GM12874 (cell line): ENCODE measurements around the gene MARVELD1.

Experiments
- TF ChIP-seq, protein P1 (sequence below): IDR thresholded peaks from 2 replicates; pipeline ENCODE4 v1.5.1; 2011; ENCODE audit warnings: low read depth, mild to moderate bottlenecking, control low read depth, low read length, moderate library complexity; ENCODE audit not compliant: insufficient read depth

The MARVELD1 gene

DNA sequence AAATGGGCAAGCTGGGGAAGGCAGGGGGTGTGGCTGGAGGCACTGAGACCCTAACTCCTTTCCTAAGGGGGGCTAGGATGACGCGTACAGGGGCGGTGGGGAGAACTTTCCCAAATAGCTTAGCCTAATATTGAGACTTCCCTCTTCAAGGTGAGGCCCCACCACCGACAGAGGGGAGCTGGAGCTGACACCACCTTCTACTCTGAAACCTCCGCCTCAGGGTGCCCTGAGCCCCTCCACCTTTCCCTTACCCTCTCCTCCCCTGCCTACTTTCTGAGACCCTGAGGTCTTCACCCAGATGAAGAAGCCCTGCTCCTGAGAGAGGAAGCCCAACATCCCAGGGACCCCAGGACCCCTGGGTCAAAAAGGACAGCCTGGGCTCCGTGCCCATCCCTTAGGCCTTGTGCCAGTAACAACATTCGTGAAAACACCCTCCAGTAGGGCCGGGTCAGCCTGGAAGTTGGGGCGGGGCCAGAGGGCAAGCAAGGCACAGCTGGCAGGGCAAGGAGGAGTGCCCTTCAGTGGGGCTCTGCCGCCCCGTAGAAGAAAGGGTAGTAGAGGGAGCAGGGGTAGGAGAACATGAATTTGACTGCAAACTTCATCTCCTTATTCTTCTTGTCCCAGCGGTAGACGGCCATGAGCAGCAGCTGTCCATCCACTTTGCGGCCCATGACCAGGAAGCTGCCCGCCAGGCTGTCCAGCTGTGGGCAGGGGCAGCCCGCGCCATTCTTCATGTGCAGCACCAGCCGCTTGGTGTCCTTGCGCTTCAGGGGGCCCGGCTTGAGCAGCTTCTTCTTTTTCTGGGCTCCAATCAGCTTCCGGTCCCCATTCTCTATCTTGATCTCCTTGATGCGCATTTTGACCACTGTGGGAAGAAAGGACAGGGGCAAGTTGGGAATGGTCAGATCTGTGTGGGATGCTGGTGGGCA lies 53.7 kb downstream of the MARVELD1 start:
- TF ChIP-seq, protein P1, sequence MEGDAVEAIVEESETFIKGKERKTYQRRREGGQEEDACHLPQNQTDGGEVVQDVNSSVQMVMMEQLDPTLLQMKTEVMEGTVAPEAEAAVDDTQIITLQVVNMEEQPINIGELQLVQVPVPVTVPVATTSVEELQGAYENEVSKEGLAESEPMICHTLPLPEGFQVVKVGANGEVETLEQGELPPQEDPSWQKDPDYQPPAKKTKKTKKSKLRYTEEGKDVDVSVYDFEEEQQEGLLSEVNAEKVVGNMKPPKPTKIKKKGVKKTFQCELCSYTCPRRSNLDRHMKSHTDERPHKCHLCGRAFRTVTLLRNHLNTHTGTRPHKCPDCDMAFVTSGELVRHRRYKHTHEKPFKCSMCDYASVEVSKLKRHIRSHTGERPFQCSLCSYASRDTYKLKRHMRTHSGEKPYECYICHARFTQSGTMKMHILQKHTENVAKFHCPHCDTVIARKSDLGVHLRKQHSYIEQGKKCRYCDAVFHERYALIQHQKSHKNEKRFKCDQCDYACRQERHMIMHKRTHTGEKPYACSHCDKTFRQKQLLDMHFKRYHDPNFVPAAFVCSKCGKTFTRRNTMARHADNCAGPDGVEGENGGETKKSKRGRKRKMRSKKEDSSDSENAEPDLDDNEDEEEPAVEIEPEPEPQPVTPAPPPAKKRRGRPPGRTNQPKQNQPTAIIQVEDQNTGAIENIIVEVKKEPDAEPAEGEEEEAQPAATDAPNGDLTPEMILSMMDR = no peak
